GDM1 (cell line): ENCODE results near the gene SEMA5A.
"Not testable (repeated sequence)": the region's sequence is repeated elsewhere in the genome, so short reads cannot be mapped to it uniquely, and the experiment has no call there.

Source experiments
- DNase-seq: peaks from one replicate; lab custom pipeline; 2025; lab: John Stamatoyannopoulos, UW

The SEMA5A gene

GRCh38 chr5:9354336-9355081, 191.4 kb downstream of the SEMA5A start:
- DNase-seq, result no peak

DNA sequence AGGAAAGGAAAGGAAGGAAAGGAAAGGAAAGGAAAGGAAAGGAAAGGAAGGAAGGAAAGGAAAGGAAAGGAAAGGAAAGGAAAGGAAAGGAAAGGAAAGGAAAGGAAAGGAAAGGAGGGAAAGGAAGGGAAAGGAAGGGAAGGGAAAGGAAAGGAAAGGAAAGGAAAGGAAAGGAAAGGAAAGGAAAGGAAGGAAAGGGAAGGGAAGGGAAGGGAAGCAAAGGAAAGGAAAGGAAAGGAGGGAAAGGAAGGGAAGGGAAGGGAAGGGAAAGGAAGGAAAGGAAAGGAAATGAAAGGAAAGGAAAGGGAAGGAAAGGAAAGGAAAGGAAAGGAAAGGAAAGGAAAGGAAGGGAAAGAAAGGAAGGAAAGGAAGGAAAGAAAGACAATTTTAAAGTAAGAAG, 192.8 kb downstream of the SEMA5A start:
- not testable (repeated sequence) for DNase-seq

DNA sequence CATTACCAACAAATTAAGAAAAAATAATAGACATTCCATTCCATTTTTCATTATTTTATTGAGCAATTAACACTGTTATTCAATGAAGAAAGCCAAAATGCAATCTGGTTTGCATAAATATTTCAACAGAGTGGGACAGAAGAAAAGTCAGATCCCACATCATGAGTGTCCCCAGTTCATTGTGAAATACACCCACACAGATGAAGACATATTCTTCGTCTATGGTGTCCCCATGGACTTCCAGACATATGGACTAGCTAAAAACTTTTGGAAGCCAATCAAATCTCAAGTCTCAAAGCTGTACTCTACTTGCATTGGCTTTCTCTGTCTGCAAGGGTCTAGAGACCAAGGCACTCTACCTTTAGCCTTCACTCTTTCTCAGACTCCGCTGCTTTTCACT, 194.3 kb downstream of the SEMA5A start:
- no peak for DNase-seq

GRCh38 chr5:9350301-9350797, 195.5 kb downstream of the SEMA5A start:
- no peak for DNase-seq

- DNase-seq, result no peak
These were observed 197.4 kb downstream of the SEMA5A start for GRCh38 chr5:9348401-9348996.

DNA sequence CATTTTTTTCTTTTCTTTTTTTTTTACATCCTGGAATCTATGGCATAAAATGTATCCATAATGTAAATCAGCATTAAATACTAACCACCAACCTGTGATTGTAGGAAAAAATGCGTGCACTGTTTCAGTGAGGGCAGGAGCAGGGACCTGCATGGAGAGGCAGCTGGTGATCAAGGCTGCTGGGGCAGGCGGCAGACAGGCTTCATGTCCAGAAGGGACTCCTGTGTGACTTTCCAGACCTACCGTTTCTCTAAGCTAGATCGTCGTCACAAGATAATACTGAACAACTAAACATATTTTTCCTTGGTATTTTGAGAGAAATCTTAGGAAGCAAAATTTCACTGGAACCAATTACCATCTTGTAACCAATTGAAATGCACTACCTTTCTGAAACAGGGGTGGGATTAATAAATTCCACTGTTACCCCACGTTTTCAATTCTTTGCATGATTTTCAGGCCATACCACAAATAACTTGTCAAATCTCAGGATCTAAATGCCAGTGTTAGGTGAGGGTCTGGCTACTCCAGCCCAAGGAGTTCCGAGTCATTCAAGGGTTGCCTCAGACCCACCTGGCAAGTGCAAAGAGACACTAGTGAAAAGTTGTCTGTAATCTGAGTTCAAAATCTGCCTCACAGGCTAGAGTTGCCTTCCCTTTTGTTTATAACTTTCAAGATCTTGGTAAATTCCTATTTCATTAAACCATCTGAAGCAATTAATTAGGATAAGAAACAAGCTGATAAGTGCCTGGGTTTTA, 198.2 kb downstream of the SEMA5A start:
- DNase-seq, result no peak

- no peak for DNase-seq
These were observed 198.8 kb downstream of the SEMA5A start for GRCh38 chr5:9347032-9347431.

DNA sequence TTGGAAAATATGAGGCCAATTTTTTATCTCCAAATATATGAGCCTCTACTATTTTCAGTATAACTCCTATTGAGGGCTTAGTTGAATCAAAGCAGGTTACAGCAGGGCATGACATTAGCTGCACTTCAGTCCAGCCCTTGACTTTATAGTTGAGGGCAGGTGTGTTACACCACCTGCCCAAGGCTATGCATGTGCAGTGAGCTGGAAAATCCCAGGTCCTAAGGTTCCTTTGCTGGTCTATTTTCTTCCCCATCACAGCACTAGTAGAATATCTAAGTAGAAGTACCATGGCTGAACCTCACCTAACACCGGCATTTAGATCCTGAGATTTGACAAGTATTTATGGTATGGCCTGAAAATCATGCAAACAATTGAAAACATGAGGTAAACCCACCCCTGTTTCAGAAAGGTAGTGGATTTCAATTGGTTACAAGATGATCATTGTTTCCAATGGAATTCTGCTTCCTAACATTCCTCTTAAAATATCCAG, 201.1 kb downstream of the SEMA5A start:
- no peak for DNase-seq

- no peak for DNase-seq
These were observed 202.6 kb downstream of the SEMA5A start for GRCh38 chr5:9343146-9343850.

GRCh38 chr5:9342161-9342787, 203.6 kb downstream of the SEMA5A start:
- DNase-seq, result no peak

- no peak for DNase-seq
These were observed 205.8 kb downstream of the SEMA5A start for GRCh38 chr5:9340085-9340484.

GRCh38 chr5:9339206-9339818, 206.6 kb downstream of the SEMA5A start:
- no peak for DNase-seq

DNA sequence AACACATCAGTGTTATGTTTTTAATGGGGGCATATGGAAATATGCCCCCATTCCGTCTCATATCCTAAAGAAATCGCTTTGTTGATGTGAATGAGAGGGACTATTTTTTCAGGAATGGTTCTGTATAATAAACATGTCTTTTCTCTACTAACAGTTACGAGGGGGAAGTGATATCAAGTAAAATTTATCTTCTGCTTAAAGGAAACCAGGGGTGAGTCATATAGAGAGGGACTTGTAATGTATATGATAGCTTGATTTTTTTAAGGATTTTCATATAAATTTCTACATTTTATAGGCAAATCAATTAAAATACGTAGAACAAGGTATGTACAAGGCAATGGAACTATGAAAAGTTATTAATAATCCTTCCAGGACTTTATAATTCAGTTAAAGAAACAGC, 207.1 kb downstream of the SEMA5A start:
- DNase-seq, result no peak

GRCh38 chr5:9337928-9338595, 207.8 kb downstream of the SEMA5A start:
- no peak for DNase-seq

DNA sequence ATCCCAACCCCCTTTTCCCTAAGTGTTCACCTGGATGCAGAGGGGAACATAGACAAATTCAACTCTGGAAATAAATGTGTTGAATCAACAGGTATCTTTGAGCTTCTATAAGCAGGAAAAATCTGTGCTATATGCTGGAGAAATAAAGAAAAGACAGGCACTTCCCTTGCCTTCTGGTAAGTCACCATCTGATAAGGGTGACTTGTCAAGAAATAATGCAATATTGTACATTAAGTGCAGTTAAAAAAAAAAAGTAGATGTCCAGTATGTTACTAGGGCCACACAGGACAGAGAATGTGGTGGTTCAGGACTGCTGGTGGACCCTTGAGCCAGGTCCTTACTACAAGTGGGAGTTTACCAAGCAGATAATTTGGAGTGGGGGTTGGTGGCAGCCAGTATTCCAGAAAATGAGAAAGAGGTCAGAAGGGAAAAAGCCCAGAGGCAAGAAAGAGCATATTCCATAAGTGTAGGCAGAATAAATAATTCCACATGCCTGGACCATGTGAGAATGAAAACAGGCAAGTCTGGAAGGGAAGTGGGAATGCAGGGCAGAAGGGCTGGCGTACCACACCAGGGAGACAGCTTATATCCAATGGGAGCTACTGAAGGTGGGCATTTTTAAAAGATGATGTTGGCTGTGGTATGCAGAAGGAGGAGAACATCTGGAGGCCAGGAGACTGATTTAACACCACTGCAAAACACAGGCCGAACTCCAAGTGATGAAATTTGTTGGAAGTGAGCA, 209.9 kb downstream of the SEMA5A start:
- no peak for DNase-seq

DNA sequence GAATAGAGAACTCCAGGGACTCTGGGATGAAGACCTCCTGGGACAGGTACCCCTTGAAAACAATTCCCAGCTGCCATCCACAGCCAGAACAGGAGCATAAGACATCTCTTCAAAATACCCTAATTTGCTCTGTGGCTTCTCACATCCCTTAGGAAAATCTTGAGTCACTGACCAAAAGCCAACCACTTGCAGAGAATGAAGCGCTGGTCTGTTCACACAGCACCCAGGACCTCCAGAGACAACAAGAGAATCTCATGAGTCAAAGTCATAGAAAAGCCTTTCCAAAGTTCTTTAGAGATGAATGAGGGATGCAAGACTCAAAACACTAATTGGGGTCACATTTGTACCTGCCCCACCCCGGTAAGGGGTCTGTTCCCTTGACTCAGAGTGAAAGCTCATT, 210.6 kb downstream of the SEMA5A start:
- DNase-seq, result no peak

GRCh38 chr5:9332026-9332425, 213.8 kb downstream of the SEMA5A start:
- no peak for DNase-seq

DNA sequence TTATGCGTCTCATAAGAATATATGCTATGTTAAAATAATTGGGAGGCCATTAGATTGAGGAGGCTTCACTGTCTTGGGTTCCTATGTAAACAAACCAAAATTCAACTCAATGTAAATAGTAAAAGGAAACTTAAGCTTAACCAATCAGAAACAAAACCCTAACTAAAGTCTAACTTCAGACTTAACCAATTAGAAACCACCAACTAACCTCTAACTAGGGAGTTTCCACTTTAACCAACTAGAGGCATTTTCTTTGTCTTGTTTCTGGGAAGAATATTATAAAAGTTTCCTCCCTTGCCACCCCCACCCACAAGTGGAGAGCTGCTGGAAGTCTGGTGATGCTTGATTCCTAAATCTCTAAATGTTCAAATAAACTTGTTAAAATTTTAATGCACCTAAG, 214.5 kb downstream of the SEMA5A start:
- DNase-seq, result no peak

DNA sequence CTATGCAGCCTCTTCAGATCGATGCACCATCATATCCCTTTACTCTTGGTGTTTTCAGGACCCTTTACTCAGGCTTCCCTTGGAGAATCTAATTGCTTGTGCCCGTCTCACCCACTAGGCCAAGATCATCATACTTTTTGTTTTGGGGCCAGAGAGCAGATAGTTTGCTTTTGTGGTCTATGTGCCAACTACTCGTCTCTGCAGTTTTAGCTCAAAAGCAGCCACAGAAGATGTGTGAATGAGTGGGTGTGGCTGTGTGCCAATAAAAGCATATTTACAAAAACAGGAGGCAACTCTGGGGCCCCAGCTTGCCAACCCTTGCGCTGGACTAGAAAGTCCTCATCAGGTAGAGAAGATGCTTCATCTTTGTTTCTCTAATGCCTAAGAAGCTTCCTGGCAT, 216.8 kb downstream of the SEMA5A start:
- DNase-seq, result no peak

DNA sequence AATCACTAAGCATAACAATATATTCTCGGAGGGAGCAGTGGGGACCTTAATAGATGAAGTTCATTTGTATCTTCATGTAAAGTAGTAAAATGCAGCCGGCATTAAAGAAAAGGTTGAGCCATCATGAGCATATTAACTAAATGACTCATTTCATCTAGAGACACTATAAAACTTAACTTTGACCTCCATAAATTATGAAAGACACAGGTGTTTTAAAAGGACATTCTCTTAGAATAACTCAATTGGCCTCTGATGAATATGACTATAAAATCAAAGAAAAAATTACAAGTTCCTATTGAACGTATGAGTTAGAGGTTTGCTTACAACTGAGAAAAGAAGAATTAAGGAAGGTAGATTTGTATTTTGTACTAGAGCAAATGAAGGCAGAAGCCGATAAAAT, 220.3 kb downstream of the SEMA5A start:
- DNase-seq, result no peak
